H1 (cell line): Measurements from ENCODE around the gene AZI2. TPM values are rescaled to one million over a fixed set of nuclear protein-coding genes. Genes with fewer than 3 reads are reported as not detected.

Experiments used
- SUZ12 ChIP-seq: fragments of 200-600 bp; sonication (generic); IDR thresholded peaks from 2 replicates; pipeline ENCODE4 v1.6.1; 2012; ENCODE audit warnings: mild to moderate bottlenecking, inconsistent platforms, low read length, moderate library complexity, mixed read lengths
- polyA plus RNA-seq, 7 experiments: library from polyadenylated mRNA; depleted of rRNA in 3 of 7; stranded (reverse) in 5 of 7; unstranded in 2 of 7; fragments of >200 nt in 5 of 7; fragments of 200-250 nt in 2 of 7; gene quantifications; 1 replicate in 5 of 7; 2 replicates in 1 of 7; 4 replicates in 1 of 7; pipeline versions ENCODE4 v1.2.1 to v1.2.3, GENCODE V29; 2011 to 2013; ENCODE audit warnings: missing spikeins in 2 of 7, mixed read lengths in 2 of 7
- total RNA-seq: library from RNA; stranded (reverse); fragmentation: NEBNext Ultra II Directional; extraction: Animal tissue kit (Norgen Biotek cat#: 25700); gene quantifications from 2 replicates; pipeline ENCODE4 v1.2.1, GENCODE V29; 2021

The AZI2 gene
- total and polyA plus RNA-seq, 2 of the 8 experiments (the other 6 are each of a cell fraction or from before 2014, with no cell fraction given), result 17.4 to 39.2 TPM

DNA sequence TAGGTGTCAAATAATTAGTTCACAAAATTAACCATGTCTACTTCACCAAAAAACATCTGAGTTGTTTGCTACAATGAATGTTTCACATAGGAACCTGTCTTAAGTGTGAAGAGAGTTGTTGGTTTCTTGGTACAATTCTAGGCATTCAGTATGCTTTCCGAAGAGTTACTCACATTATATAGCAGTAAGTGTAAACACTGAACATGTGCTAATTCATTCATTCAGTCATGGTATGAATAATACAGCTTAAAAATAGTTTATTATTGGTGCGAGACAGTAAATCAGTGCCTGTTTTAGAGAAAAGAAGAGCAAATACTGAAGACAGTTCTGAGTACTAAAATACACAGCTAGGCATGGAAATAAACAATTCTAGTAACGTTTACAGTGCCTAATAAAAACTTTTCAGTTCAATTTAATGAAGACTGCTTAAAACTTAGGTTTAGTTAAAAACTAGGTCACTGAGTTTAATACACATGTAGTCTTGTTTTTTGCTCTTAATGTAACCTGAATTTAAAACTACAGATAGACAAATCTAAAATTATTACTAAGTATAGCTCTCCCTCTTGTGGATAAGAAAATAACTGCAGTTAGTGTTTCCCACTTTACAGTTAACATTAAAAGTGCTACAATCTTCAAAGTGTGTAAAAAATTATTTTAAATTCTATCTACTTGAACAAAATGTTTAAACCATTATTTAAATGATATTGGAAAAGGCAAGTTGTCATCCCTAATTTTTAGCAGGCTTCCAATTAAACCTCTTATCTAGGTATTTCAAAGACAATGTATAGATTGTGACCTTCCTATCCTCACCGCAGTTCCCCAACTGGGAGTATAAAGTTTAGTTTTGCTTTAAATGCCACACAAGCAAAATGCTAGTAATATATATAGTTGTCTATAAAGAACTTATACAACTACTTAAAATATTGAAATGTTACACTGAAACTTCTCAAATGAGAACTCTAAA is 20.2 kb downstream of the AZI2 start (continued):
- no peak for TF ChIP-seq SUZ12
